NOMO-1 treated with DMSO at 0.1 percent for 48 hours (cell line): ENCODE measurements around the gene ASTN2.

Source experiments
- DNase-seq: peaks from one replicate; lab custom pipeline; 2025; ENCODE audit not compliant: unreplicated experiment; lab: John Stamatoyannopoulos, UW

The ASTN2 gene

DNA sequence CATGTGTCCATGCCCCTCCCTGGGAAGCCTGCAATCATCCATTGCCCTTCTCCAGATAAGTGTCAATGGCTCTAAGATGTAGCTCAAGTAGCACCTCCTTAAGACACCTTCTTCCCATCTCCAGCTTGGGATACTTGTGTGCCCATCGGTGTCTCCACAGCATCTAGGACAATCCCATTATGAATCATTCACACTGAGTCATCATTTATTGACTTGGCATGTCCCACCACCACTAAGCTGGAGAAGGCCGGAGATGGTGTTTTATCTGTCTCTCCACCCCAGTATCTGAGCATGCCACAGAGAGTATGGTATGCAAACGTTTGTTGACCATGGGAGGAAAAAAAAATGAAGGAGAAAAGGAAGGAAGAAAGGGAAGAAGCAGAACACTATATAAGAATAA is 385.5 kb downstream of the ASTN2 start:
- no peak for DNase-seq

DNA sequence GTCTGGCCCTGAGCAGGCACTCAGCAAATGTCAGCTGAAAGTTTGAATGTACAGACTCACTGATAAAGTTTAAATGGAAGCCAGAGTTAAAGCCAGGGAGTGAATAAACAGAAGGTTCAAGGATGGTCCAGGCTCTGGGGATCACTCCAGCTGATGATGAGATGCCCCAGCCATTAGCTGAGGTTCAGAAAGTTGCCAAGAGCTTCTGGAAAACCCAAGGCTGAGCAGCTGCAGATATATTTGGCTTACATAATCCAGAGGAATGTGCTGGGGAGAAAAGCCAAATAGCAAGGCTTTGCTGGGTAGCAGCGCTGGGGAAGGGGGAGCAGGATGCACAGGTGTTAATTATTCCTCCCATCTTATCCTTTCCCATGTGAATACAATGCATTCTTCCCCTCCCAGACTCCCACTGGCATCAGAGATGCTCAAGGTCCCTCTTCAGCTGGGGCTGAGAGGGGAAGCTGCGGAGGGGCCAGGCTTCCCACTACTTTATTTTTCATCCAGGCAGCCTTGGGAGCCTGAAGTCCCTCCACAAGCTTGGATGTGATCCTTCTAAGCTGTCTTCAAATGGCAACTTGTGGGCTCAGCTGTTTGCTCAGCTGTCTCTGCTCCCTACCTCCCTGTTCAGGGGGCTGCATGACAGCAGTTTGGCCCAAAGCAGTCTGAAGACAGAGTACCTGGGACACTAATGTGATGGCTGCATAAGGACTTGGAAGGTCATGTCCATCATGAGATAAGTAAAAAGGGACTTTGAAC is 386.6 kb downstream of the ASTN2 start:
- DNase-seq = no peak

DNA sequence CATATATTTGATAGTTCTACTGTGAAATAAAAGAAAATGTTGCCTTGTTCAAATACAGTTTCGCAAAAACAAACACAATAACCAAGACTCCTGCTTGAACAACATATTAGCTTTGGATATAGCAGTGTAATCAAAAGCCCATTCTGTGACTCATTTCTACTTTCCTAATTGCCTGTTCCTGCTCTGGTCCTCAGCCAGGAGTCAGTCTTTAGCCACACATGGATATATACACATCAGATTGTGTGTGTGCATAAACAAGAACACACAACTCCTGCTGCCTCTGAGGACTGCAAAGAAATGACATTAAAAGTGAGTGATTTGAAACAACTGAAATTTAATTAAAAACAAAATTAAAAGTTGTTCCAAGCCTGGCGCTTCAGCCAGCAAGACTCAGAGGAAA is 393.0 kb downstream of the ASTN2 start:
- no peak for DNase-seq

DNA sequence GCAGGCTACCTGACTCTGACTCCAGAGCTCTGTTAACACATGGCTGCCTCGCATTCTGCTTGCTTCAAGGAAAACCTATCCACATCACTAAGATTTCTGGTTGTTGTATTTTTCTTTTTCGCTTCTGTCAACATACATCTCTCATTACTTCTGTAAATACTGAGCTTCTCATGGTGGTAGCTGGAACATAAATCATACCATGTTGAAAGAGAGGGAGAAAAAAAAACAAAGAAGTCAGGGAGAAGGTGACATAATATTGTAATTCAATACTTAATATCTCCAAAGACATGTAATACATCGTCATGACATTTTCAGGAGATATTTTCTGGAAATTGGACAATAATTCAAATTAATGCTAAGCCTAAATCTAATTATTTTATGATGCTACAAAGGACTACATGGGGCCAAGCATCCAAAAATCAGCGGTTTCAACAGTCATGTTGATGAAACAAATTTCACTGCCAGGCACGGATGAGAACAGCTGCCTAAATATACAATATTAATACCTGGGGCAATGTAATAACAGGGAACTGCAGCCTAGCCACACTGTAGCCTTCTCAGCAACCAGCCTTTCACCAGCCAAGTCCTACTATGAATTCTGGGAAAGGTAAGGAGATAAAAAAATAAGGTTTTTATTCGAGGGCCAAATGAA is 395.8 kb downstream of the ASTN2 start:
- DNase-seq = no peak

DNA sequence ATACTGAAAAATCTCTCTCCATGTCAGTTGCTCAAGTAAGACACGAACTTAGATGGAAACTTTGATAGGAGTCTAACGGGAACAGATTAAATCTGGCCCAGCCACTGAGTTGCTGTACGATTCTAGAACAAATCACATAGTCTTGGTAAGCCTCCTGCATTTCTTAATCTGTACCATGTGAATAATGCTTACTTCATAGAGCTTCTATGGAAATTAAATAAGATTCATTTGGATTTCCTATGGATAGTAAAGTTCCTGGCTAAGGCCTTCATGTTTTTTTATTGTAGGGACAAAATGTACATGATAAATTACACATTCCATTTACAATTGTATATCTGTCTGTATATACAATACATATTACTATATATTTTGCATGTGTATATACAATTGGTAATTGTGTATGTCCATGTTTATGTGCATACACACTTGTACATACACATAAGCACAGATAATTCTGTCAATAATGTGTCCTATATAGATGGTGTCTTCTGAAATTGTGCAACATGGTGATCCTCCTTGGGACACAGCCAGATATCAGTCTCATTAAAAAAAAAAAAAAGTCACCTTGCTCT is 397.4 kb downstream of the ASTN2 start:
- no peak for DNase-seq

DNA sequence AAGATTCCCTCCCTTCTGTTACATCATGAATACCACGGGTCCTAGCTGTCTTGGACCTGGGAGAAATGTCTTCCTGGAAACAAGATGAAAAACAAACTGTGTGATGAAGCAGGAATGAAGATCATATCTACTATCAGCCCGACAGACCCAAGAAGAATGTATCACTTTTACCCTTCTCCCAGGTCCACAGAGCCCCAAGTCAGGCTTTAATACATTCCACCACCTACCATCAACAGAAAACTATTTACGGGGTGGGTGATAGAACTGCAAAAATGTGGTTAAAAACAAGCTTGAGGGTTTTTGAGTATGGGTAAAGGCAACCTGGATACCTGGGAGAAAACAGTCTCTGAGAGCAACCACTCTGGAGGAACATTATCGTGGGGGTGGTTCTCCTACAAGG is 400.8 kb downstream of the ASTN2 start:
- no peak for DNase-seq

DNA sequence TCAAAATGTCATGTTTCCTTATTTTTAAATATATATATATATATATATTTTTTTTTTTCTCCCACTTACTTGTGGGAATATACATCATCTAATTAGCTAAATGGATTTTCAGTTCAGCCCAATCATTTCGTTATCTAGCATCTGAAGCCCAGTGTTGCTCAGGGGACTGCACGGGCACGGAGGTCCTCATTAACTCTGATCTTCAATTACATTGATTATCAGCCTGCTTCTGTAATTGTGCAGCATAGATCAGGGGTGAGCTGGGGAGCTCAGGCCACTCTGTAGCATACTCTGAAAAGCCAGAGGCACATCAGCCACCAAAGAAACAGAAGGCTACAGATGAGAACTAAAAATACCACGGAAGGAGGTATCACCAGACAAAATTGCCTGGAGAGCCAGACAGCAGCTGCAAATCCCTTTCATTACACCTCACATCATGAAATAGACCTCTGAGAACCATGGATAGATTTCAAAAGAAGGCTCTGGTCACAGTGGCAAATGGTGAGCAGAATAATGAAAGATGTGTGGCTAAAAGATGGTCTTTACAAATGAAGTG is 401.3 kb downstream of the ASTN2 start:
- DNase-seq = no peak

DNA sequence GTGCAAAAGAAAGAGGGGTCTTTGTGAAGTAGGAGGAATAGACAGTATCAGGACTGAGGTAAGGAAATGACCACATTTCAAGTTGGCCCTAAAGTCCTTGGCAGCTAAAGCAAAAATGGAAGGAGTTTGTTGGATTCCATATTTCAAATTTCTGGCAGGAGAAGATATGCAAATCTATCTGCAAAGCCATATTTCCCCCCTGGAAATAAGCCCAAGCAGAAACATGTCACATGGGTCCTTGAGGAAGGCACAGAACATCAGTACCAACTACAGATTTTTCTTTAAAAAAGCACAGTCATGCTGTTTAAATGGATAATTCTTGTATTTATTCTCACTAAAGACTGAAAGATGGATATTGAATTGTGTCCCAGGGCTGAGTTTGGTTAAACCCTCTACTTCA is 404.8 kb downstream of the ASTN2 start:
- no peak for DNase-seq

DNA sequence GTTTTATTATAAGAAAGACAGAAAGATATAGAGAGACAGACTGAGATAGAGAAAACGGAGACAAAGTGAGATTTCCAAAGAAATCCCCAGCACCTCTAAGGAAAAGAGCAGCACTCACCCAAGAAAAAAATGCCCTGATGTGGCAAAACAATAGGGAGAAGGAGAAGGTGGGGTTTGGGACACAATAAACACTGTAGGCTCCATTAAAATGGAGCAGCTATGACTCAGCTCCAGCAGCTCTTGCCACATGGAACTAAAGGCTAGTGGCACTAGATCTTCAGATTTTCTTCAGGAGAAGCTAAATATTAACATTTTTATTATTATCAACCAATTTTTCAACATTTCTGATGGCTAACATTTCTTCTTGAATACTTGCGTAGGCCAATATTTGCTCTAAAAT is 406.0 kb downstream of the ASTN2 start:
- DNase-seq = no peak

DNA sequence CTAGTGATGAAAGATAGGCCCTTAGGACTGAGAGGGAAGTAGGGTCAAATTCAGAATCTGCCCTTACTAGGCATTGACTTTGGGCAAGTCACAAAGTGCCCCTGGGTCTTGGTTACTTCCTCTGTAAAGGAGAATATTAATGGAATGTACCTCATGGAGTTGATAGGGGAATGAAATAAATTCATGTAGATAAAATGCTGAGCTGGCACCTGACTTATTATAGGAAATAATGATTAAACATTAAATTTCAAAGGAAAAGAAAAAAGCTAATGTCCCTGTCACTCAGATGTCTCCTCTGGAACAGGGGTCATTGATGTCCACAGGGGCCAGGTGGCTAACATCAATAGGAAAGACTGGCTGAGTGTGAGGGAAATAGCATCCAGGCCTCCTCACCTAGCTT is 406.4 kb downstream of the ASTN2 start:
- no peak for DNase-seq

DNA sequence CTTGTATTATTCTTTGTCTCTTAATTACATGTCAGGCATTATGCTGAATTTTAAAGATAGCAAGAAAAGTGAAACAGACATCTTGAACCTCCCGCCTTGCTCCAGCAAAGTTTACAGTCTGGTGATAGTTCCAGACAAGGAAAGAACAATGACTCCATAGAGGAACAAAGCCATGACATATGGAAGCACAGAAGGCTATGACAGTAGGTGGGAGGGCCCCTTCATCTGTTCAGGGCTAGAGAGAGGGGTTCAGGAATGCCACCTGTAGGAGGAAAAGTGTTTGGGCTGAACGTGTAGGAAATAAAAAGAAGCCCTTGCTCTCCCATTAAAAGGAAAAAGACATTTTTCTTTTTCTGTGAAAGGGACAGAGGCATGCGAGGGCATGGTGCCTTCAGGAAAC is 412.2 kb downstream of the ASTN2 start:
- DNase-seq = no peak

DNA sequence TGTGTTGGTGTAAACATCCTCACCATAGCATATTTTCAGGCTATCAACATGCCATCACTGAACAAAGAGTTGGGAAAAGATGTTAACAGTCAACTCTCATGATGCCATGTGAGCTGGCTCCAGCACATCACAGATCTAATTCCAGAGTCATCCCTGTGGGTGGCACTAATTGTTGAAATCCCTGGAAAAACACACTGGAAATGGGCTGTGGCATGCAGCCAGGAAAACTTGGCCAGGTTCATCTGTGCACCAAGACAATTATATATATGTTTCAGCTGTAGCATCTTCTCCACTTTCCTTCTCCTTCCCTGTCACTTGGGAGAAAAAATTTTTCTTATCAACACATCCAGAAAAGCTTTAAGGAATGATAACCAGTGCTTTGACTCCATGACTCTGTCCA is 414.0 kb downstream of the ASTN2 start:
- no peak for DNase-seq

DNA sequence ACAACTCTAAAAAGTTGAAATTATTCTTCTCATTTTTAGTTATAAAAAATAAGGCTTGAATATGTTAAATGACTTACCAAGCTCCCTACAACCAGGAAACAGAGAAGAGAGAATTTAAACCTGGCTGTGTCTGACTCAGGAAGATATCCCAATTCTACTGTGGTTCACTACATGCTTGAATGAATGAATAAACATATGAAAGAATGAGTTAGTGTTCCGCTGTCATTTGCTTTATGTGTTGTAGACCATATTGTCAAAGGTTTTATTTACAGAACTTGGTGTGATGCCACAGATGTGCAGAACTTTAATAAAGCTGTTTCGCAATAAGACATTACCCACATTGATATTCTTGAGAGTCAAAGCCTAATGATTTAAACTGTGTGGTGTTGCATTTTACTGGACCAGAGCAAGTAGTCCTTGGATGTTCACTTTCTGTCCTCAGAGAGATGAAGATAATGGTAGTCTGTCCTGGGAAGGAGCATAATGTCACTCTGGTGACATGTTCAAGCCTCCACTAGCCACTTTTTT is 414.6 kb downstream of the ASTN2 start:
- DNase-seq = no peak

DNA sequence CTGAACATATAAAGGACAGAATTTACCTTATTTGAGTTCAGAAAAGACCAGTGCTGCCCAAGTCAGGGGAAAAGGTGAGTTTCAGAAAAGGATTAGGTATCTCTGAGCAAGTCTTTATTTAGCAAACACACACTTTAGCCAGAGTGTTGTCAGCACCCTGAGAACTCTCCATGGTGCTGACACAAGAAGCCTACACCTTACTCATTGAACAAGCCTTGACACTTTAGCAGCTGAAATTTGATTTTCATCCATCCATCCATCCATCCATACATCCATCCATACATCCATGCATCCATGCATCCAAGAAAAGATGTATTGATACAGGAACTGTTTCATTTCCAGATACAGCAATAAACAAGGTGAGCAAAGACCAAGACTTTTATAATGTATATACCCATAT is 416.6 kb downstream of the ASTN2 start:
- no peak for DNase-seq

DNA sequence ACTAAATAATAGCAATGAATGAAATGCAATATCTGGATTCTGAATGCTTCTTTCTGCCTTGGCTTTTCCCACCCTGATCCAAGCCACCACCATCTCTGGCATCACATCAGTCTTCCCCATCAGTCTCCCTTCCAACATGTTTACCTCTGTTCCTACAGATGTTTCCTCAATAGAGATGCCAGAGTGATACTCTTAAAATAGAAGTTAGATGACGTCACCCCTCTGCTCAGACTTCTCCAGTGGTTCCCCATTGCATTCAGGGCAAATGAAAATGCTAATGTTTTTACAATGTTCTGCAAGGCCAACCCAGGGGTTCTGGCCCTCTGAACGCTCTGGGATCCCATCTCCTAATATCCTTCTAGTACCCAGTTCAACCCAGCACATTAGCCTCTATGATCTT is 422.0 kb downstream of the ASTN2 start:
- no peak for DNase-seq

DNA sequence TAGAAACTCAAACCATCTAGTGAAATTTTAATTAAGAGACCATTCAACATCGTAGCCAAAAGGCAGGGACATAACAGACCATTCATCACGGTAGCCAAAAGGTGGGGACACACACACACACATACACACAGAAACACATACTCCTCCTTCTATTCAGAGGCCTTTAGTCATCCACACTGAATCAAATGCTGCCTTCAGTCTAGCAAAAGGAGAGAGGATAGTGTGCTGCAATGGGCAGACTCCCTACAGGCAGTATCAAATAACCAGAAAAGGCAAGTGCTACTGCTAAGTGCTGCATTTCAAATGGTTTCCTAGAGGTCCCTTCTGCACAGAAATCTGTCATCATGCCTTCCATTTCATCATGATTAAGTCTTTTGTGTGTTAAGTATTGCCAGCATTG is 423.8 kb downstream of the ASTN2 start:
- no peak for DNase-seq

DNA sequence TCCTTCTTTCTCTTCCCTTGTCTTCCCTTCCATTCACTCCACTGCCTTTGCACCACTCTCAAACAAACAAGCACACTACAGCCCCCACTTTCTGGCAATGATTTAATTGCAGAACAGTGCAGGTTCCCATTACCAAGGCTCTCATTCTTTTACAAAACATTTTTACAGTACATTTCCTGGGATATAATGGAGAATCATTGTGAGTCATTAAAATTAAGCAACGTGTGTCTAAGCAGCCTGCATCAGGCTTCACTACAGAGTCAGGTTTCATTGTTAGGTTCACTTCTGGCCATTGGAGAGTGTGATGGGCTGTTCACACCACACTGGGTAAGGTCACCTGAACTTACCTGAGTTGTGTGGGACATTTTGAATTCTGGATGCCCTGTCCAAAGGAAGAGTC is 424.3 kb downstream of the ASTN2 start:
- no peak for DNase-seq

DNA sequence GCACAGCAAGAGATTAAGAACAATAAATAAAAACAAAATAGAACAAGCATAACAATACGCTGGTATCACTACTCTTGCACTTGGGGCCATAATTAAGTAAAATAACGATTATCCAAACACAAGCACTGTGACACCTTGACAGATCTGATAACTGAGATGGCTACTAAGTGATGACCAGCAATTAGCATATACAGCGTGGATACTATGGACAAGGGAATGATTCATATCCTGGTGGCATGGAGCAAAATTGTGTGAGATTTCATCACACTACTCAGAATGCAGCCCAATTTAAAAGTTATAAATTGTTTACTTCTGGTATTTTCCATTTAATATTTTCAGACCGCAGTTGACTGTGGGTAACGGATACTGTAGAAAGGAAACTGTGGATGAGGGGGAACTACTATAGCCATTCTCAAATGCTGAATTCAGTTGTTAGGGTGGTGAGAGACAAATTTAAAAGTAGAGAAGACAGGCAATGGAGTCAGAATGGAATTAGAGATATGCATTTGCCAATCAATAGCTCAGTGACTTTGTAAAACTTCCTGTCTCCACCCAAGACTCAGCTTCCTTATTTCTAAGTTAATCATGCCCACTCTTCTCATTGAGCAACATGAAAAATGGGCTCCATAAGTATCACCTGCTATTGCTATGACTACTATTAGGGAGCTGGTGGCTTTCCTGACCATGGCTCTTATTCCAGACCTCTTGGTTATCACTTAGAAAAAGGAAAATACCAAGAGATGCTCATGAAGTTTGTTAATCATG is 427.0 kb downstream of the ASTN2 start:
- peak; percentile 65 for DNase-seq

DNA sequence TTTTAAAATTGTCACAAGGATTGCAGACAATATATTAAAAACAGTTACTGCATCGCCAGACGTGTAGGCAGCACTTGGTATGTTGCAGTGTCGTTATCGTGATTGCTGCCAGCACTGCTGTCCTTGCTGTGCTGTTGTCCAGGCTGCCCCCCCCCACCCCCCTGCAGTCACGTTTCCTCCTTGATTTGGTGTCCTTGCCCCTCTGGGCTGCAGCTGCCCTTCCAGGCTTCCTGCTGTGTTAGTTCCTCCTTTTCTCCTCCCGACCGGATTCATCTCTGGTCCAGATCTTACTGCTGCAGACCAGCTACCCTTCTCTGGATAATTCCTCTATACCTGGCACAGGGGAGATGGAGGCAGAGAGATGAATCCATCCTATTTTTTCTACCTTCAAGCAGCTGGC is 428.8 kb downstream of the ASTN2 start:
- DNase-seq = no peak

DNA sequence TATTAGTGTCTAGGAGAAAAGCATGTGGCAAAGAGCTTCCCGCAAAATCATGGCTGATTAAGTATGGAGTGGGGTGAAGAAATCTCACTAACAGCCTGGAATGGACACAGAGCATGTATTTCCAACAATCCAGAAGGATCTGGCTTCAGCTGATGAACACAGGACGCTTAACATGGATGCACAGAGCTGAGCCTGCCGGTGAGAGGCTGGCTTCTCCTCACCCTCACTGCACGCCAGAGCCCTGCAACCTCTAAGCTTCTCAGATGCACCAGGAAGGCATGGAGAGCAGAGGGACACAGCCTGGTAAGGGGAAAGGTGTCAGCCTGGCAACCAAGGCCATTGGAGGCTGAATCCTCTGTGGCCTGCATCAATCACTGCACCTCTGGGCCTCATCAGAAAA is 429.3 kb downstream of the ASTN2 start:
- no peak for DNase-seq

DNA sequence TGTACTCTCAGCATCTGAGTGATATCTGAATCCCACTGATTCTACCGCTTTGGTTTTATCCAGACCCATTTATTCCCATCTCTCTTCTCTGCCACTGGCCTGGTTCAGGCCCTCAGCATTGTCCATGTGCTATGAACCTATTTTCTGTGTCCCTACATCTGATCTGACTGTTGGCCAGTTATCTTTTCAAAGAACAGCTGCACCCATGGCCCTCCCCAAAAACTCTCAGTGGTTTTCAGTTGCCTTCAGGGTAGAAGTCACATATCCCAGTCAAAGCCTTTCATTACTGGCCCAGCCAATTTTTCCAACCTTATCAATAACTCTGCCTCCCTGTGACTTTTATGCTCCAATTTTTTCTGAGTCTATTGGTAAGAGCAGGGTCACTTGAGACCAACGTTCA is 430.7 kb downstream of the ASTN2 start:
- DNase-seq = no peak
